ENCODE data around the gene ASTN2. TPM values are rescaled to one million over a fixed set of nuclear protein-coding genes. Genes with fewer than 3 reads are reported as not detected.

The ASTN2 gene
- polyA plus RNA-seq, 1 experiment = 12.8 TPM

DNA sequence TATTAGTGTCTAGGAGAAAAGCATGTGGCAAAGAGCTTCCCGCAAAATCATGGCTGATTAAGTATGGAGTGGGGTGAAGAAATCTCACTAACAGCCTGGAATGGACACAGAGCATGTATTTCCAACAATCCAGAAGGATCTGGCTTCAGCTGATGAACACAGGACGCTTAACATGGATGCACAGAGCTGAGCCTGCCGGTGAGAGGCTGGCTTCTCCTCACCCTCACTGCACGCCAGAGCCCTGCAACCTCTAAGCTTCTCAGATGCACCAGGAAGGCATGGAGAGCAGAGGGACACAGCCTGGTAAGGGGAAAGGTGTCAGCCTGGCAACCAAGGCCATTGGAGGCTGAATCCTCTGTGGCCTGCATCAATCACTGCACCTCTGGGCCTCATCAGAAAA lies 429.3 kb downstream of the ASTN2 start:
- H3K36me3 ChIP-seq (ENCODE audit: control insufficient read depth, insufficient read depth, low read length) = no peaks in the 10 kb centered on the region
- CTCF ChIA-PET = no interaction called here
- no peaks in the 10 kb centered on the region; the same call in none of the 2 replicates for H3K27me3 ChIP-seq (ENCODE audit: control insufficient read depth, insufficient read depth, low read length)
- DNase-seq (ENCODE audit: low read depth) = no peak
- POLR2A ChIA-PET = no interaction called here
- no peak for TF ChIP-seq CTCF (IDR thresholded peaks at IDR 0.05; ENCODE audit: insufficient read depth, low read depth, low read length)
- H3K4me3 ChIP-seq (ENCODE audit: low read depth, low read length) = no peak overlapping the region

GRCh38 chr9:116984111-116984510 lies 430.7 kb downstream of the ASTN2 start:
- Histone ChIP-seq H3K36me3 (ENCODE audit: control insufficient read depth, insufficient read depth, low read length) (no peaks in the 10 kb centered on the region), H3K27me3 (ENCODE audit: control insufficient read depth, insufficient read depth, low read length) (no peaks in the 10 kb centered on the region; the same call in none of the 2 replicates), H3K4me3 (ENCODE audit: low read depth, low read length) (no peak overlapping the region)
- CTCF ChIA-PET = interaction anchor here (1.5 kb wide), 1 partner anchor 247 kb away, joined by 3 read pairs; no protein-coding TSS in a partner anchor
- POLR2A ChIA-PET = no interaction called here
- no peak for DNase-seq (ENCODE audit: low read depth)
- no peak for TF ChIP-seq CTCF (IDR thresholded peaks at IDR 0.05; ENCODE audit: insufficient read depth, low read depth, low read length)

GRCh38 chr9:116980582-116981120 lies 434.2 kb downstream of the ASTN2 start:
- no peak overlapping the region for H3K4me3 ChIP-seq (ENCODE audit: low read depth, low read length)
- no peak for DNase-seq (ENCODE audit: low read depth)
- no peak for TF ChIP-seq CTCF (IDR thresholded peaks at IDR 0.05; ENCODE audit: insufficient read depth, low read depth, low read length)
- CTCF ChIA-PET = interaction anchor here (0.6 kb wide), 1 partner anchor 9 kb away, joined by 3 read pairs; no protein-coding TSS in a partner anchor
- H3K27me3 ChIP-seq (ENCODE audit: control insufficient read depth, insufficient read depth, low read length) = no peaks in the 10 kb centered on the region; the same call in 1 of the 2 replicates
- H3K36me3 ChIP-seq (ENCODE audit: control insufficient read depth, insufficient read depth, low read length) = no peaks in the 10 kb centered on the region
- POLR2A ChIA-PET = no interaction called here

DNA sequence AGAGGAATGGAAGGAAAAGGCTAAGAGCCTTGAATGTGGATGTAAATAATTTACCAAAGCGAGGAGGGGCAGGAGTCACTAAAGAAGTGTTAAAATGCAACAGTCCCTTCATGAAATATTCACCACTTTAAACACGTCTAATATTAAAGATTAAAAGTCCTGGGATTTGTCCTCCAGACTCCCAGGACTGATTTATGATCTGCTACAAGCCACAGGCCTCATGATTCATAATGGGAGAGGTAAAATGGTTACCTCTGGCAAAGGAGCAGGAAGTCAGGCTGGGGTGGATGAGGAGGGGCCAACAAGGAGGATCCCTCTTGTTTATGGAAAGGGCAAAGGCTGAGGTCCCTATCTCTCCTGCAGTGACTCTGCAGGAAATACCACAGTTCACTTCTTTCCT lies 435.4 kb downstream of the ASTN2 start:
- Histone ChIP-seq H3K36me3 (ENCODE audit: control insufficient read depth, insufficient read depth, low read length) (no peaks in the 10 kb centered on the region), H3K4me3 (ENCODE audit: low read depth, low read length) (no peak overlapping the region), H3K27me3 (ENCODE audit: control insufficient read depth, insufficient read depth, low read length) (no peaks in the 10 kb centered on the region)
- CTCF ChIA-PET = no interaction called here
- TF ChIP-seq CTCF (IDR thresholded peaks at IDR 0.05; ENCODE audit: insufficient read depth, low read depth, low read length) = no peak
- POLR2A ChIA-PET = no interaction called here
- no peak for DNase-seq (ENCODE audit: low read depth)

GRCh38 chr9:116978155-116978554 lies 436.7 kb downstream of the ASTN2 start:
- H3K27me3 ChIP-seq (ENCODE audit: control insufficient read depth, insufficient read depth, low read length) = no peaks in the 10 kb centered on the region
- POLR2A ChIA-PET = no interaction called here
- no peaks in the 10 kb centered on the region for H3K36me3 ChIP-seq (ENCODE audit: control insufficient read depth, insufficient read depth, low read length)
- CTCF ChIA-PET = no interaction called here
- TF ChIP-seq CTCF (IDR thresholded peaks at IDR 0.05; ENCODE audit: insufficient read depth, low read depth, low read length) = no peak
- H3K4me3 ChIP-seq (ENCODE audit: low read depth, low read length) = no peak overlapping the region
- no peak for DNase-seq (ENCODE audit: low read depth)
